GM12875 (cell line): ENCODE results near the gene BICRAL.
"Not testable (repeated sequence)": the region's sequence is repeated elsewhere in the genome, so short reads cannot be mapped to it uniquely, and the experiment has no call there.

Source experiments
- H3K4me3 ChIP-seq: one replicate; pipeline ENCODE4 v1.5.1; 2011; ENCODE audit warnings: low read depth, low read length, control low read depth
- TF ChIP-seq, protein P1 (sequence below): IDR thresholded peaks from 2 replicates; pipeline ENCODE4 v1.5.1; 2011; ENCODE audit warnings: low read depth, mild to moderate bottlenecking, control low read depth, inconsistent platforms, low read length, moderate library complexity, borderline replicate concordance; ENCODE audit not compliant: insufficient read depth

BICRAL gene

DNA sequence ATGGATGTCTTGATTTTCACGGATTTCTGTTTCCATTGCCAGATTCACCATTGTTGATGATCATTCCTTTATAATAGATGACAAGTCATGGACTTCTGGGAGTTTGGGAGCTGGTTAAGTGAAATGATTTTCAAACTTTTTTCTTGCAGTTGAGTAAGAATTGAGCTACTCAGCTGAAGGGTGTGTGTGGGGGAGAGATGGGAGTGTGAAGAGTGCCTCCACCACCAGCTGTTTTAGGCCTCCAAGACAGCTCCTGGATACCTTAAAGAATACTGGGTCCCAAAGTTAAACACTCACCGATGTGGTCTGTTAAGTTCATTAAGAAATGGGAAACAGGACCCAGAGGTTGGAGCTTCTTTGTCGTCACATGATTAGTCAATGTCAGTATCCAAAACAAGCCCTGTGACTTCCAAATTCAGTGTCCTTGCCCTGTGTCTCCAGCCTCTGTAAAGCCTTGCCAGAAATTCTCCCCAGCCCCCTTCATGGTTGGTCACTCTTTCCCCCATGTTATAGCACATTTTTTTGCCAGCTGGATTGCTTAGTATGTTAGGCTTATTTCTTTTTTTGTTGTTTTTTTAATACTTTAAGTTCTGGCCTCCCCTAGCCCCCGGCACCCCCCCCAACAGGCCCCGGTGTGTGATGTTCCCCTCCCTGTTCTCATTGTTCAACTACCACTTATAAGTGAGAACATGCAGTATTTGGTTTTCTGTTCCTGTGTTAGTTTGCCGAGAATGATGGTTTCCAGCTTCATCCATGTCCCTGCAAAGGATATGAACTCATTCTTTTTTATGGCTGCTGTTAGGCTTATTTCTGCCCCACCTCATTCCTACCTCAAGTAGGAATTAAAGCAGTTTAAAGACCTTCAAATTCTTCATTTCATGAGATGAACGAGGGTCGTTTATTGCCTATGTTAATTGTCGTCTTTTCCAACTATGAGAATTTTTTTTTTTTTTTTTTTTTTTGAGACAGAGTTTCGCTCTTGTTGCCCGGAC lies 26.9 kb downstream of the BICRAL start:
- H3K4me3 ChIP-seq, result no peak overlapping the region
- TF ChIP-seq, protein P1, sequence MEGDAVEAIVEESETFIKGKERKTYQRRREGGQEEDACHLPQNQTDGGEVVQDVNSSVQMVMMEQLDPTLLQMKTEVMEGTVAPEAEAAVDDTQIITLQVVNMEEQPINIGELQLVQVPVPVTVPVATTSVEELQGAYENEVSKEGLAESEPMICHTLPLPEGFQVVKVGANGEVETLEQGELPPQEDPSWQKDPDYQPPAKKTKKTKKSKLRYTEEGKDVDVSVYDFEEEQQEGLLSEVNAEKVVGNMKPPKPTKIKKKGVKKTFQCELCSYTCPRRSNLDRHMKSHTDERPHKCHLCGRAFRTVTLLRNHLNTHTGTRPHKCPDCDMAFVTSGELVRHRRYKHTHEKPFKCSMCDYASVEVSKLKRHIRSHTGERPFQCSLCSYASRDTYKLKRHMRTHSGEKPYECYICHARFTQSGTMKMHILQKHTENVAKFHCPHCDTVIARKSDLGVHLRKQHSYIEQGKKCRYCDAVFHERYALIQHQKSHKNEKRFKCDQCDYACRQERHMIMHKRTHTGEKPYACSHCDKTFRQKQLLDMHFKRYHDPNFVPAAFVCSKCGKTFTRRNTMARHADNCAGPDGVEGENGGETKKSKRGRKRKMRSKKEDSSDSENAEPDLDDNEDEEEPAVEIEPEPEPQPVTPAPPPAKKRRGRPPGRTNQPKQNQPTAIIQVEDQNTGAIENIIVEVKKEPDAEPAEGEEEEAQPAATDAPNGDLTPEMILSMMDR, result no peak

DNA sequence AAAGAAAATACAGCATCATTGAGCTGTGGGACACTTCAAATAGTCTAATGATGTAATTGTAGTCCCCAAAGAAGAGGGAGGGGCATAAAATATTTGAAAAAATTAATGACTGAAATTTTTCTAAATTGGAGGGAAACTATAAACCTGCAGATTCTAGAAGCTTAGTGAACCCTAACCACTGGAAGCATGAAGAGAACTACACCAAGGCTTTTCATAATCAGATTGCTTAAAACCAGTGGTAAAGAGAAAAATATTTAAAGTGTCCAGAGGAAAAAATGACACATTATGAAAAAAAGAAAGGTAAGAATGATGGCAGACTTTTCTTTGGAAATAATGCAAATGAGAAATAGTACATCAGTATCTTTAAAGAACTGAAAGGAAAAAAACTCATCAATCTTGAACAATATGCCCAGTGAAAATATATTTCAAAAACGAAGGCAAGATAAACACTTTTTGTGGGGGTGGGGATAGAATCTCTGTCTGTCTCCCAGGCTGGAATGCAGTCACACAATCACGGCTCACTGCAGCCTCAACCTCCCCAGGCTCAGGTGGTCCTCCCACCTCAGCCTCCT lies 31.3 kb downstream of the BICRAL start:
- TF ChIP-seq, protein P1, result no peak
- H3K4me3 ChIP-seq, result no peak overlapping the region

DNA sequence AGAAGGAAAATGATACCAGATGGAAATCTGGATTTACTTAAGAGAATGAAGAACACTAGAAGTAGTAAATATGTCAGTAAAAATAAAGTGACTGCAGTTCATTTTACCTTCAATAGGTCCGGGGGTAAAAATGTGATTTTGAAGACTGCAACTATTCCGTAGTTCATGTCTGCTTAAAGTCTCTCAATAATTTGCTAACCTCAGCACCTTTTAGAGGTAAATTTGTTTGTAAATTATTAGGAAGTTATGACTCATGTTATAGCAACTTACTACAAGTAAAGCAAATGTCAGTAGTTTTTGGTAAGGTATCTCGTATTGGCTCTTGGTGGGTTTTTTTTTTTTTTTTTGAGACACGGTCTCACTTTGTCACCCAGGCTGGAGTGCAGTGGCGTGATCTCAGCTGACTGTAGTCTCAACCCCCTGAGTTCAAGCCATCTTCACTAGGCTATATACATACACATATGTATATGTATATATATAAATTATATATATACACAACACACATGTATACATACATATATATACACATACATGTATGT lies 32.1 kb downstream of the BICRAL start:
- TF ChIP-seq, protein P1, result no peak
- no peak overlapping the region for H3K4me3 ChIP-seq

DNA sequence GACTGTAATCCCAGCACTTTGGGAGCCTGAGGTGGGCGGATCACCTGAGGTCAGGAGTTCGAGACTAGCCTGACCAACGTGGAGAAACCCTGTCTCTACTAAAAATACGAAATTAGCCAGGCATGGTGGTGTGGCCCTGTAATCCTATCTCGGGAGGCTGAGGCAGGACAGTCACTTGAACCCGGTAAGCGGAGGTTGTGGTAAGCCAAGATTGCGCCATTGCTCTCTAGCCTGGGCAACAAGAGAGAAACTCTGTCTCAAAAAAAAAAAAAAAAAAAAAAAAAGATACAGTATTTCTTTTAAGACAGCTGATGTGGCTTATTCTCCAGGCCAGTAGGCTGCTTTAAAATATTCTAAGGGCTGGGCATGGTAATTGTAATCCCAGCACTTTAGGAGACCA lies 33.9 kb downstream of the BICRAL start:
- not testable (repeated sequence) for H3K4me3 ChIP-seq

DNA sequence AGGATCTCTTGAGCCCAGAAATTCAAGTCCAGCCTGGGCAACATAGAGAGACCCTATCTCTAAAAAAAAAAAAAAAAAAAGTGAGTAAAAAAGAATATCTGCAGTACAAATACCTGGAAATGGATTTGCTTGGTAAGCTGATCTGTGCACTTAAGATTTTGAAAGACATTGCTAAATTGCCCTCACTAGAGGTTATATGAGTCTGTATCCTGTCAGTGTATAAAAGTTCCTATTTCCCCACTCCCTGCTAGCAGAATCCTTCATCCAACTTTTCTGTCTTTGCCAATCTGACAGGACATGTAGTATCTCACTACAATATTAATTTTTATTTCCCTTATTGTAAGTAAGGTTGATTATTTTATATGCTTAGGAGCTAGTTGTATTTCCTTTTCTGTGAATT lies 36.1 kb downstream of the BICRAL start:
- no peak overlapping the region for H3K4me3 ChIP-seq
- TF ChIP-seq, protein P1, result no peak

DNA sequence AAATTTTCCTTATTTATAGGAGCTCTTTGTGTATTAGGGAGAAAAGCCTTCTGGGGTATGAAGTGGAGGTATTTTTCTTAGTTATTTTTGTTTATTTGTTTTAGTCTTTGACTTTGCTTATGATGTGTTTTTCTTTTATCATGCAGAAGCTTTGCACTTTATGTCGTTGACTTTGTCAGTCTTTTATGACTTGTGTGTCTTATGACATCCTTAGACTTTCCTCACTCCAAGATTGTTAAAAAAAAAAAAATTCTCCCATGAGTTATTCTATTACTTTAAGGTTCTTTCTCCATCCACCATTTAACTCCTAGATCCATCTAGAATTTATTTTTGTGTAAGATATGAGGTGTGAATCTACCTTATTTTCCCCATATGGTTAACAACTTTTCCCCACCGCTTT lies 36.6 kb downstream of the BICRAL start:
- H3K4me3 ChIP-seq, result no peak overlapping the region
- TF ChIP-seq, protein P1, result no peak

DNA sequence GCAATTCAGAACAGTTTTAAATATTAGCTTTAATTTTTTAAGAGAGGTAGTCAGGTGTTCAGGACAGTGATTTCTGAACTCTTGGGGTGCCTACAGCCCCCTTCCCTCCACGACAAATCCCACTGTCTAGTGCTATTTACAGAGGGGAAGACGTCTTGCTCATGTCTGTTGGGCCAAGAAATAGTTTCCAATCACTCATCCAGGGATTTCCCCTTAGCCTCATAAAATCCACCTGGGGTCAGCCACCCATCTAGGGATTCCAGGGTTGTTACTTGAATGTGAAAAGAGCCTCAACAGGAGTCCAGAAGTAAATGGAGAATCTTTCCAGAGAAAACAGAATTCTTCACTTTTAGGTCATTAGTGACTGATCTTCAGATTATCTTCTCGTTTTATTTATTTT lies 37.0 kb downstream of the BICRAL start:
- TF ChIP-seq, protein P1, result no peak
- no peak overlapping the region for H3K4me3 ChIP-seq
